Mammary epithelial cell (primary cell): Measurements from ENCODE around the gene AP3S2.
A peak's percentile ranks its signal among the peaks of the same experiment; 100 is the strongest.

ENCODE experiments used
- EZH2 ChIP-seq: IDR thresholded peaks from 2 replicates; pipeline ENCODE4 v1.6.1; 2012; ENCODE audit warnings: low read length, inconsistent platforms, borderline replicate concordance
- TF ChIP-seq, protein P1 (sequence below), 2 donors: IDR thresholded peaks in 1 of 2; conservative IDR thresholded peaks in 1 of 2; 2 replicates each; pipeline ENCODE4 v1.5.1; 2011 to 2012; ENCODE audit warnings: inconsistent platforms in 2 of 2, low read length in 2 of 2, mild to moderate bottlenecking in 2 of 2, control low read depth in 1 of 2, low read depth in 1 of 2; ENCODE audit not compliant: insufficient read depth in 1 of 2; ENCODE audit errors: extremely low read depth in 1 of 2

DNA sequence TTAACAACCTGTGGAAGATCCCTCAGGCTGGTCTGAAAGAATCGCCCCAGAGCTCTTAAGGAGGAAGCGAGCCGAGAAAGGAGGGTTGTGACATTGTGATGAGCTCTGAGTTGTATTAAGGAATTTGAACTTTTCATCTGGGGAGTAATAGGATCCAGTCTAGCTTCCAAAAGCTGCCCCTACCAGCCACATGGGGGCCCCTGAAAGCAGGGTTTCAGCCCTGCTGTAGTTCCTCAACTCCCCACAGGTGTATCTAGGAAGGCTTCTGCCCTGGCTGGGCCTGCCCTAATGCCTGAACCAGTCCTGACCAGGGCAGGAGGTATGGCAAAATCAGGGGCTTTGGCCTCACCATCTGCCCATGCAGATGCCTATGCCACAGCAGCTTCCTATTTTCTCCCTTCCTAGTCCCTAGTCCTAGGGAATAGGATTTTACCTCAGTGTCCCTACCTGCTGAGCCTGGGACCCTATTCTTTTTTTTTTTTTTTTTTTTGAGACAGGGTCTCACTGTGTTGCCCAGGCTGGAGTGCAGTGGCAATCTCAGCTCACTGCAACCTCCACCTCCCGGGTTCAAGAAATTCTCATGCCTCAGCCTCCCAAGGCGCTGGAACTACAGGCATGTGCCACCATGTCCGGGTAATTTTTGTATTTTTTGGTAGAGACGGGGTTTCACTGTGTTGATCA, 5.0 kb upstream of the AP3S2 start:
- TF ChIP-seq, protein P1, sequence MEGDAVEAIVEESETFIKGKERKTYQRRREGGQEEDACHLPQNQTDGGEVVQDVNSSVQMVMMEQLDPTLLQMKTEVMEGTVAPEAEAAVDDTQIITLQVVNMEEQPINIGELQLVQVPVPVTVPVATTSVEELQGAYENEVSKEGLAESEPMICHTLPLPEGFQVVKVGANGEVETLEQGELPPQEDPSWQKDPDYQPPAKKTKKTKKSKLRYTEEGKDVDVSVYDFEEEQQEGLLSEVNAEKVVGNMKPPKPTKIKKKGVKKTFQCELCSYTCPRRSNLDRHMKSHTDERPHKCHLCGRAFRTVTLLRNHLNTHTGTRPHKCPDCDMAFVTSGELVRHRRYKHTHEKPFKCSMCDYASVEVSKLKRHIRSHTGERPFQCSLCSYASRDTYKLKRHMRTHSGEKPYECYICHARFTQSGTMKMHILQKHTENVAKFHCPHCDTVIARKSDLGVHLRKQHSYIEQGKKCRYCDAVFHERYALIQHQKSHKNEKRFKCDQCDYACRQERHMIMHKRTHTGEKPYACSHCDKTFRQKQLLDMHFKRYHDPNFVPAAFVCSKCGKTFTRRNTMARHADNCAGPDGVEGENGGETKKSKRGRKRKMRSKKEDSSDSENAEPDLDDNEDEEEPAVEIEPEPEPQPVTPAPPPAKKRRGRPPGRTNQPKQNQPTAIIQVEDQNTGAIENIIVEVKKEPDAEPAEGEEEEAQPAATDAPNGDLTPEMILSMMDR (conservative IDR thresholded peaks at IDR 0.05 in 1 of 2, IDR thresholded peaks at IDR 0.05 in 1 of 2; ENCODE audit: extremely low read depth in 1 of 2, insufficient read depth in 1 of 2, low read depth in 1 of 2, low read length in 2 of 2) = peak; percentile 85 to 97
- no peak for TF ChIP-seq EZH2
